ENCODE measurements around the gene UNC119.
"Not testable (repeated sequence)": the region's sequence is repeated elsewhere in the genome, so short reads cannot be mapped to it uniquely, and the experiment has no call there.

Gene UNC119

GRCh38 chr17:28552176-28552999, at the start of gene UNC119:
Gene UNC119 (minus strand): TSS chr17:28552624. CDS start chr17:28552557, 67 bp downstream.
- peak; percentile 39 for DNase-seq (ENCODE audit: low spot score)

DNA sequence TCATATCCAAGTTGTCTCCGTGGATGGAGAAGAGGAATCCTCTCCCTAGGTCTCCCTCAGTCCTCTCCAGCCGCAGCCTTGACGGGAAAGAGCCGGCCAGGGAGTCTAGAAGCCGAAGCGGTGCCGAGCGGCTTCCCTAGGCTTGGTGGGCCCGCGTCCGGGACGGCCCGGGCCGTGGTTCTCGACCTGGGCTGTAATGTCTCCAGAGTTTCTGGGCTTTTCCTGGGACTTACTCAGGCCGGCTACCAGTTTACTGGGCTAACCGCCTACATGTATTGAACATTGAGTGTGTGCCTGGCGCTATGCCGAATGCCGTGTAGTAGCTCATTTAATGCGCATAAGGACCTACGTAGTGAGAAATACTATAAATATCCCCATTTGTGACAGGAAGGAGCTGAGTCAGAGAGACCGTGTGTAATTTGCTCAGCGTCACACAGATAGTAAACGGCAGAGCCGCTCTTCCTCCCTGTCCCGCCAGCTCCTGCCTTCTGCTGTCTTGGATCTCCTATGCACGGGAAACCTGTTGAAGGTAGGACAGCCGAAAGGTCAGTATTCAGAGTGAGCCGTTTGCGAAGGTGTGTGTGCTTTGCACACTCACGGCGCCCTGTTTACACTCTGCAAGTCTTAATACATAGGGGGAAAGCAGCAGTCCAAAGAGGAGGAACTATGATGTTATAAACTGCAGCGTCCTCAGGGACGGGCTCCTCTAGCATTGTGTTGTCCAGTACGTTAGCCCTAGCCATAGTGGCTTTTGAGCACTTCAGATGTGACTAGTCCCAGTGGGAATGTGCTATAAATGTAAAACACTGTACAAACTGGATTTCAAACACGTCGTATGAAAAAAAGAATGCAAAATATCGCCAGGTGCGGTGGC, 47.1 kb upstream of the UNC119 start:
- peak; percentile 77 for DNase-seq (ENCODE audit: low spot score)

DNA sequence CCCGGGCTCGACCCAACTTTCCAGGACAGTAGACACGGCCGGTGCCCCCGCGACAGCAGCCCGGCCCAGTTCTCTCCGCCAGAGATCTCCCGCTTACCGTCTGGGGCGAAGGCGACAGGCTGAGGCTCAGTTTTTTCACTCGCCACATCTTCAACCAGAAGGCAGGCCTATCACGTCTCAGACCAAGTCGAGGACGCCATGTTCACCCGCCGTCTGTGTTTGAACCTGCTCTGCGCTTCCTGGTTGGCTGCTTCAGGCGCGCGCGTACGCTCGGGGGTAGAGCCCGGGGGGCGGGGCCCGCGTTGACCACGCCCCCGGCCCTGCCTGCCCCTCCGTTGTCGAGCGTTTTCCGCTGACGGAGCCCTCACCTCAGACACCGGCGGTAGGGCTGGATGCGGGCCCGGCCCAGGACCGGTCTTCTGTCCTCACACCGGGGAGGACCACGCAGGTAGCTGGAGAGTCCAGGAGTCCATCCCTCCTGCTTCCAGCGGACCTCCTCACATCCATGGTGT, 46.4 kb upstream of the UNC119 start, which contains the start of gene SPAG5:
TSS of gene SPAG5 (minus strand) at position 227 of the 512 bp plus-strand sequence. CDS start at position 148, 79 bp downstream.
- peak; percentile 94 for DNase-seq (ENCODE audit: low spot score)

GRCh38 chr17:28598389-28598788, 46.0 kb upstream of the UNC119 start:
- no peak for DNase-seq (ENCODE audit: low spot score)

DNA sequence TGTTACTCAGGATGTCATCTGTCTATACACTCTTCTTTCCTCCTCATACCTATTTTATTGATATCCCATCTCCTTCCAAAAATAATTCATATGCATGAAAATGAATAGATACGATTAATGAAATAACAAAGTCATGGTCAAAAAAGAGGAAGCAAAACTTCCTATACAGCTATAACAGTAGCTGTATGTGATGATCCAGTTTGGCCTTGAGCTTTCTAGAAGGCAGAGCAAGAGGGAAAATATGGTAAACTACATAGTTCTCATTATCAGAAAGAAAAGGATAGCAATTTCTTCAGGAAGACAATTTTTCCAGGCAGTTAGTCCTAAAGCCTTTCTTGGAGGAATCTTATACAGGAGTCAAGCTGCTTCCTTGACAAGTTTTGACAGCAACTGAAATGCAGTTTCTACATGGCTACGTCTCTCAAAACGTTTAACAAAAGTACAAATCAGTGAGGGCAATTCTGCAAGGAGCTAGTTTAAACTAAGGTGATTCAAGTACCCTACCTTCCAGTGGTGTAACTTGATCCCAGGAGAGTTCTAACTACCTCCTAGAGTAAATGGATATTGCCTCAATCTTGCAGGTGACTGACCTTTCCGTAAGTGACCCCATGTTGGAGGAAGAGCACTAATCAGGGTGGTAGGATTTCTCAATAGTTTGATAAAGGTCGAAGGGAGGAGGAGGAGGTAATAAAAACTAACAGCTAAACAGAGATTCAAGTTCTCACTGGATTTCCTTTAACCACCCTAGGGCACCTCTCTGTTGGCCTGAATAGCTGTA, 45.4 kb upstream of the UNC119 start:
- no peak for DNase-seq (ENCODE audit: low spot score)

GRCh38 chr17:28592260-28592659, 39.8 kb upstream of the UNC119 start:
- DNase-seq (ENCODE audit: low spot score), result no peak

GRCh38 chr17:28585851-28586250, 33.4 kb upstream of the UNC119 start:
- DNase-seq (ENCODE audit: low spot score), result no peak

GRCh38 chr17:28584434-28584833, 32.0 kb upstream of the UNC119 start:
- DNase-seq (ENCODE audit: low spot score), result no peak

GRCh38 chr17:28582513-28582912, 30.1 kb upstream of the UNC119 start:
- DNase-seq (ENCODE audit: low spot score), result no peak

- no peak for DNase-seq (ENCODE audit: low spot score)
Measured at GRCh38 chr17:28580959-28581358, 28.5 kb upstream of the UNC119 start.

DNA sequence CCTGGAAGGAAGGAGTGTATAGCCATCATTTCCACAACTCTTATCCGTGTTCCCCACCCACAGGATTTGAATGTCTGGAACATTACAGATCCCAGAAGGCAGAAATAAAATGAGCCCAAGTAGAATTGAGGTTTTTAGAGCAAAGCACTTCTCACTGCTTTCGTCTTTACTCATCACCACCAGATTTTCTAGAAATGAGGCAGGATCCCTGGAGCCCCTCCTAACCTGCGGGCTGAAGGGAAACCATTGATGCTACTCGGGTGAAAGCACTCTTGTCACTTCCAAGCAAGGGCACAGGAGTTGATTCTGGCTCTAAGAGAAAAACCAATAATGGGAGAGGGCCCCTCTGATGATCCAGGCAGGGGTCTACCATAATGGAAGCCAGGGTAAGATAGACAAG, 27.1 kb upstream of the UNC119 start:
- DNase-seq (ENCODE audit: low spot score), result no peak

DNA sequence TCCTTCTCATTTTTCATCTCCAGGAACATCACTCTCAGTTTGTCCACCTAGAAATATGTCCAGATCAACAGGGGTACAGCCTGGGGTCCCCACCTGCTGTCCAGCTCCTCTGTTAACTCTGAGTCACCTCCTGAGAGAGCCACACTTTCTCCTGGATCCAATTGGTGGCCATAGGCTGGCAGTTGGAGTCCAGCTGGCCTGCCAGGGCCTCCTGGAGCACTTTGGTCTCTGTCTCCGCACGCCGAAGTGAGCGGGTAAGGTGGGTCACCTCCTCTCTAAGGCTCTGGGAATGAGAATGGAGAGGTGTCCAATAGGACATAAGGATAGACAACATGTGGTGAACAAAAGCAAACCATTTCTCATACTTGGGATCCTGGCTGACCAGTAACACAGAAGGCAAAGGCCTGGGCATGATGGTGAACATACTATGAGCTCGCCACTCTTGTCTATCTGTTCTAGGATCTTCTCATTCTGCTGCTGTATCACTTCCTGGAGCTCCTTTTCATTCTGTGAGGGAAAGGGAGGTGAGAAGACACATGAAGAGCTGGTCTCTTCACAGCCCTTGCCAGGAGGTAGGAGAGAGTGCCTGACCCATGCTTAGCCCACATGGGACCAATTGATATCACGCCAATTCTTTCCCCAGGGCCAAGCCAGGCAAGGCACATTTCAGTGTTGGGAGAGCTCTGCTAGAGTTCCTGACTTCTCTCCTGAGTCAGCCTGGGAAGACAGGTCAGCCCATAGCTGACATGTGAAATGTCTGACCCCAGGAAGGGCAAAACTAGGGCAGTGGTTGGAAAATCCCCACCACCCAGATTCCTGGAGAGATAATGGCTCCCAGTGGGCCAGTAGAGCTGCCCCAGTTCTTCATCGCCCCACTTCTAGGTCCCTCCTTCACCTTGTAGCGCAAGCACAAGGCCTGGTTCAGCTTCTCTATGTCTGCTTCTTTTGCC, 26.1 kb upstream of the UNC119 start:
- DNase-seq (ENCODE audit: low spot score), result no peak

DNA sequence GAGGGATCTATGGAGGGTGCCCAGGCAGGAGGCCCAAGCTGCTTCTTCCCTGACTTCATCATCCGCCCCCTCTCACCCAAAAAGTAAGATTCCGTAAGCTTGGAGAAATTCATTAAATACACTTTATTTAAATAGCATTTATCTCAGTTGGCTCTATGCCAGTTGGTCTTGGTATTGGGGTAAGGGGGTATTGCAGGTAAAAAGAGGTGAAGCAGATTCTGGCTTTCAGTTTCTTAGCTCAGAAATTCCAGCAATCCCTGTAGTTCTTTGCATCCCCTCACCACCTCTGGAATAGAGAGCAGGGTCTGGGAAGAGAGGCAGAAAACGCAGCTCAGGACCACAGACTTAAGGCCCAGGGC, 25.0 kb upstream of the UNC119 start:
- no peak for DNase-seq (ENCODE audit: low spot score)

DNA sequence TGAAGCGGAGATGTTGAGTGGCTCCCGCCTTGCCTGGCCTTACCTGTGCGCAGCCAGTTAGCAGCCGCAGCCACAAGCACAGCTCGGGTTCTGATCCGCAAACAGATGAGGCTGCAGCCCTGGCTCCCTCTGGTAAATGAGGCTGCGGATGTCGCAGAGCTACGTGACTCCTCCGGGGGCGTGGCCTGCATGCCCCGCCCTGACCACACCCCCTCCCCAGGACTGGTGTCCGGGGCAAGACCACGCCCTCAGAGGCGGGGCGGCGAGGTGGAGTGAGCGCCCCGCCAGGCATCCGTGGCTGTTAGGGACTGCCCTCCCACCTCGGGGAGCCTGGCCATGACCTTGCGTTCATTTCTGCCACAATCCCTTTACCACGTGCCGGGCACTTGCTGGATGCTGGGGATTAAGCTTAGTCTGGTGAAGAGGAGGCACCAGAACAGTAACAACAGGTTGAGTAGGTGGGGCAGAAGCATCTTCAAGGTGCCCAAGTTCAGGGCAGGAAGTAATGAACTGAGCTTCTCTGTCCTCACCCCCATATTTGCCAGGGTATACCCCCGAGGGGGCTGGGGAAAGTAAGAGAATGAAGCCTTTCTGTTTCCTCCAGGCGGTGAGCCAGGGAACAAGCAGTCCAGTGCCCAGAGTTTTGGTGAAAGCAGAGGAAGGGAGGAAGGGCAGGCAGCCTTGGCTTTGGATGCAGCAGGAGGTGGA, 24.5 kb upstream of the UNC119 start, which contains the start of gene ALDOC:
TSS of gene ALDOC (minus strand) at position 138 of the 708 bp plus-strand sequence. CDS start 1,363 bp downstream, outside the sequence.
- DNase-seq (ENCODE audit: low spot score), result peak; percentile 99

GRCh38 chr17:28576016-28576415, 23.6 kb upstream of the UNC119 start:
- not testable (repeated sequence) for DNase-seq (ENCODE audit: low spot score)

DNA sequence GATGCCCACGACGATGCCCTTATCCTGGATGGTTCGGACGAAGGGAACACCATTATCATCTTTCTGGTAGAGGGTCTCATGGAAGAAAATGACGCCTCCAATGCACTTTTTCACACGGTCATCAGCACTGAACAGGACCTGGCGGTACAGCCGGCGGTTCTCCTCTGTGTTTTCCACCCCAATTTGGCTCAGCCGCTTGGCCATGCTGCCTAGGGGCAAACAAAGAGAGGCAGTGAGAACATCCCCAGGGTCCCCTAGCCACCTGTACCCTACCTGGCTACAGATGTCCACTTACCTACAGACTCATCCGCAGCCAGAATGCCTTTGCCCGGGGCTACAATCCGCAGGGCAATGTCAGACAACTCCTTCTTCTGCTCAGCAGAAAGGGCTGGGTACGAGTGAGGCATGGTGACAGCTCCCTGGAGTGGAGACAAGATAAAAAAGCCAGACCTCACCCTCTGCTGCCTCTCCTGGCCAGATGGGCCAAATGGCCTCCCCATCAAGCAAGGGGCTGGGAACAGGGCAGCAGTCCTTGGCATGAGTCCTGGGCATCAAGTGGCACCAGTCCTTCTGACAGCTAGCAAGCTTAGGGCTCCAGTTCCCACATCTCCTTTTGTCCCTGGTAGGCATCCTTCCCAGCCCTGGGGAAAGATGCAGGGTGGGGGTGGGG, 22.8 kb upstream of the UNC119 start:
- DNase-seq (ENCODE audit: low spot score), result peak; percentile 70

DNA sequence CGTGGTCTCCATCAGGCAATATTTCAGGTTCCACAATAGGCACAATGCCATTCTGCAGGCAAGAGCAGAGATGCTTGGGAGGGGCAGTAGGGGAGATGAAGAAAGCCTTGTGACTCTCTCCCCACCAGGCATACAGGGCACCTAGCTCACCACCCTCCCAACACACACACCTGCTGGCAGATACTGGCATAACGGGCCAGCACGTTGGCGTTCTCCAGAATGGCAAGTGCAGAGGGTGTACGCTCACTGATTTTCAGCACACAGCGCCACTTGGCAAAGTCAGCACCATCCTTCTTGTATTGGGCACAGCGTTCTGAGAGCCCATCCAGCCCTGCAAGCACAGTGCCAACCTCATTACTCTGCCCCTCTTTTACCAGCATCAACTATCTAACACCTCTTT, 22.1 kb upstream of the UNC119 start:
- no peak for DNase-seq (ENCODE audit: low spot score)

GRCh38 chr17:28573966-28574480, 21.6 kb upstream of the UNC119 start:
- no peak for DNase-seq (ENCODE audit: low spot score)

- DNase-seq (ENCODE audit: low spot score), result no peak
Measured at GRCh38 chr17:28573521-28573920, 21.1 kb upstream of the UNC119 start.
